SK-N-SH treated with all-trans-retinoic acid at 6 μM for 48 hours (cell line): Measurements from ENCODE around the gene NEUROD4.

ENCODE experiments used
- CREB5 ChIP-seq: fragments of 250-450 bp; sonication (Bioruptor Pico); IDR thresholded peaks from 2 replicates; pipeline ENCODE4 v1.5.1; 2020; ENCODE audit warnings: low read depth, mild to moderate bottlenecking, moderate library complexity
- OSR1 ChIP-seq: fragments of 250-450 bp; sonication (Bioruptor Pico); IDR thresholded peaks from 2 replicates; pipeline ENCODE4 v1.8.0; 2022; ENCODE audit warnings: moderate library complexity, mild to moderate bottlenecking, inconsistent platforms

- TF ChIP-seq CREB5 (CRISPR knock-in tag) (no peak), OSR1 (no peak)
These were observed 21.7 kb downstream of the NEUROD4 start for GRCh38 chr12:55041345-55042055.
